LNCAP (cell line): ENCODE results near the gene XPNPEP1.
A peak's percentile ranks its signal among the peaks of the same experiment; 100 is the strongest.

Experiments used
- CTCF ChIP-seq: fragments of 450-650 bp; IDR thresholded peaks from 2 replicates; pipeline ENCODE4 v1.5.1; 2017; ENCODE audit warnings: mild to moderate bottlenecking

Gene XPNPEP1

GRCh38 chr10:109846832-109847231, 76.5 kb downstream of the XPNPEP1 start:
- TF ChIP-seq CTCF = no peak

- no peak for TF ChIP-seq CTCF
Measured at GRCh38 chr10:109845308-109845707, 78.0 kb downstream of the XPNPEP1 start.

DNA sequence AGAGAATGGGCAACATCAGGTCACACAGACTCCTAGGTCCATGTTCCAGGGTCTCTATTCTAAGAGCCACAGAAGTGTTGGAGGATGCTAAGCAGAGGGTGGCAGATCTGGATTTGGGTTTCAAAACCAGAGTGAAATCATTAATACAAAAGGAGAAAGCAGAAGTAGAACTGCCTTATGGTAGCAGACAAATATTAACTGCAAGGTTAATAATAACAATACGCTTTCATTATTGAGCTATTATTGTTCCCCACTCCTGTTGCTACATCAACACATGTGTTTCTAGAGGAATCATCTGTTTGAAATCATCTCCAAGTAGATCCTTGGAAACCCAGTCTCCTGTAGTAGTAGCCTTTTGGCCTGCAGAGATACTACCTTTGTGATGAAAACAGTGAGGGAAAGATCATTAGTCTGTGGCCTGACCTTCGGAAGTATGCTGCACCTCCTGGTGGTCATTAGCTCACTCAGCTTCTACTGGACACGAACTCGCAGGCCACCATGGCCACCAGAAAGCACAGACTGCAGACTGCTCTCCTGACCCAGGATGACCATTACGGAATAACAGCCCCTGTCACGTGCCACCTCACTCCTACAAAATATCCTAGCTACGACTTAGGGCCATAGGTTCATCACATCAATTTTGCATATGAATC, 84.6 kb downstream of the XPNPEP1 start:
- TF ChIP-seq CTCF = 0 out of 2 replicates have a peak, but pooled peaks have one; percentile 25

DNA sequence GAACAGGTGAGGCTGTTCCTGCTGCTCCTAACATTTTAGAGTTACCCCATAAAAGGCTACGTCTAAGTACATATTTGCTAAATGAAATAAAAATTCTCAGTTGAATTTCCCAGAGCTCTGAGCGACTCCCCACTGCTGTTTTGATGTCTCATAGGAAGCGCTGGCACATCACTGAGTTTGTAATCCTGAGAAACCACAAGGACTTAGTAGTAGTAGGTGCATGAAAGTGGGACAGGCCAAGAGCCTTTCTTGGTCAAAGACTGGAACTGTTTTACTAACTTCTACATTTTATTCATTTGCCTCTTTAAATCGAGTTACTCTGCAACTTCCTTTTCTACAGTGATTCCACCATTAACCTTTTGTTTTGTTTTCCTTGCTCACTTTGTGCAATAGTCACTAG, 85.9 kb downstream of the XPNPEP1 start:
- no peak for TF ChIP-seq CTCF

GRCh38 chr10:109835257-109835656, 88.1 kb downstream of the XPNPEP1 start:
- TF ChIP-seq CTCF = no peak

DNA sequence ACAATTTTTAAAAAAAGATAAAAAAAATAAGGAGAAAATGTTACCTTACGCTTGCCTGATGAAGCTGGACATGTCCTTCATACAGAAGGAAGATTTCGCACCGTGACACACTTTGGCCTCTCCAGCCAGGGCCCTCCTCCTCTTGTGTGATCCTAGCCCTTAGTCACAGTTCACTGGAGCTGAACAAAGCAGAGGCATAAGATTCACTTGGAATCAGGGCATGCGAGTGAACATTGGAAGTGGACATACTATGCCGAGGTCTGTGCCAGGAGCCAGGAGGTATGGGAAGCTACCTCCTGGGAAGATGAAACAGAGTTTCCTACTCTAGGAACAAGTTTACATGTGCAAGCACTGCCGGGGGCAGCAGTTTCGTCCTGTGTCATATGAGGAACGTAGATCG, 91.5 kb downstream of the XPNPEP1 start:
- no peak for TF ChIP-seq CTCF

GRCh38 chr10:109824206-109824605, 99.1 kb downstream of the XPNPEP1 start:
- no peak for TF ChIP-seq CTCF

DNA sequence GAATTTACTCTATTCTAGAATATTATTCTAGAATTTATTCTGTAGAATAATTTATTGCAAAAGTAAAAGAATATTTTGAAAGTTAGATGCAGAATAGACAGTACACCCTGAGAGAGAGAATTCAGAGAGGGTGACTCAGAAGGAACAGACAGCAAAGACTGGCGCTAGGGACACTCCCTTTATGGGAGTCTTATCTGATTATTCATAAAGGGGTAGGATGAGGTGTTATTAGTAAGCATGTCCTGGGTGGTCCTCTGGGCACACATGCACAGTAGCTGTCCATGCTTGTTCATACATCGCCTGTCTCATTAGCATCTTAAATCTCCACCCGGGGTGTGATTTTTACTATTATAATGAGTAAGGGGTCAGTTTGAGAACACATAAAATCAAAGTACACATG, 100.1 kb downstream of the XPNPEP1 start:
- no peak for TF ChIP-seq CTCF
